Colonic mucosa (tissue), 4 donors: Measurements from ENCODE around the gene TMEM120B. TPM values are rescaled to one million over a fixed set of nuclear protein-coding genes. Genes with fewer than 3 reads are reported as not detected.

ENCODE experiments used
- DNase-seq: peaks from one replicate; pipeline ENCODE4 v3.0.0-alpha.2; 2020
- H3K27ac ChIP-seq: fragments of 200-600 bp; one replicate; pipeline ENCODE4 v1.8.0; 2021
- H3K27me3 ChIP-seq: fragments of 200-600 bp; one replicate; pipeline ENCODE4 v1.8.0; 2021
- H3K36me3 ChIP-seq: fragments of 200-600 bp; one replicate; pipeline ENCODE4 v1.8.0; 2021
- H3K4me1 ChIP-seq: fragments of 200-600 bp; one replicate; pipeline ENCODE4 v1.8.0; 2021; ENCODE audit warnings: mild to moderate bottlenecking
- H3K4me3 ChIP-seq: fragments of 200-600 bp; one replicate; pipeline ENCODE4 v1.8.0; 2021
- H3K9ac ChIP-seq, 2 donors: one replicate each; pipeline ENCODE4 v1.7.0; 2013; ENCODE audit warnings: control low read depth in 2 of 2, low read depth in 2 of 2, low read length in 2 of 2
- H3K9me3 ChIP-seq: fragments of 200-600 bp; one replicate; pipeline ENCODE4 v1.8.0; 2021
- CTCF ChIP-seq: fragments of 200-600 bp; IDR thresholded peaks from one replicate; pipeline ENCODE4 v1.8.0; 2022; ENCODE audit warnings: antibody characterized with exemption, mild to moderate bottlenecking
- intact Hi-C: fragments of 100-400 bp; cut with DNase I; formaldehyde crosslinking; loops from one replicate; pipeline ENCODE4 v1.14.1; 2022
- total RNA-seq, 2 donors: library from RNA; stranded (reverse); fragmentation: NEBNext Ultra II Directional in 1 of 2; extraction: Animal tissue kit (Norgen Biotek cat#: 25700) in 1 of 2; gene quantifications; one replicate each; pipeline ENCODE4 v1.2.1, GENCODE V29; 2021
- donor health status: healthy.
- donor health status: DM: no; HTN: no; CAD: no.
- donor health status: DM: no; HTN: no; CAD: no.

Gene TMEM120B
- total RNA-seq, 2 donors from 2014 or later: 3.9 to 6.5 TPM

GRCh38 chr12:121823727-121824115 is 111.2 kb downstream of the TMEM120B start:
- no peak for DNase-seq
- H3K27me3 ChIP-seq: no peaks in the 10 kb centered on the region
- no peak overlapping the region for H3K9ac ChIP-seq
- H3K9me3 ChIP-seq: no peaks in the 10 kb centered on the region
- no peaks in the 10 kb centered on the region for H3K4me1 ChIP-seq
- no peak for TF ChIP-seq CTCF
- no peak overlapping the region for H3K4me3 ChIP-seq
- peaks cover 33% of the 10 kb centered on the region for H3K36me3 ChIP-seq
- intact Hi-C loops: no loop called here
- no peak overlapping the region for H3K27ac ChIP-seq

GRCh38 chr12:121825041-121825523 is 112.5 kb downstream of the TMEM120B start:
- no peaks in the 10 kb centered on the region for H3K4me1 ChIP-seq
- H3K36me3 ChIP-seq: peaks cover 25% of the 10 kb centered on the region
- no peaks in the 10 kb centered on the region for H3K9me3 ChIP-seq
- intact Hi-C loops: no loop called here
- DNase-seq: no peak
- no peak overlapping the region for H3K4me3 ChIP-seq
- no peak overlapping the region for H3K27ac ChIP-seq
- H3K27me3 ChIP-seq: no peaks in the 10 kb centered on the region
- TF ChIP-seq CTCF: no peak
- H3K9ac ChIP-seq: no peak overlapping the region

GRCh38 chr12:121826318-121827150 is 114.0 kb downstream of the TMEM120B start:
- no peaks in the 10 kb centered on the region for H3K9me3 ChIP-seq
- peaks cover 25% of the 10 kb centered on the region for H3K36me3 ChIP-seq
- H3K4me3 ChIP-seq: no peak overlapping the region
- no peak overlapping the region for H3K27ac ChIP-seq
- no peaks in the 10 kb centered on the region for H3K27me3 ChIP-seq
- H3K4me1 ChIP-seq: no peaks in the 10 kb centered on the region
- intact Hi-C loops: no loop called here
- H3K9ac ChIP-seq: no peak overlapping the region
- no peak for DNase-seq
- TF ChIP-seq CTCF: no peak

GRCh38 chr12:121827351-121828099 is 115.0 kb downstream of the TMEM120B start:
- TF ChIP-seq CTCF: no peak
- Histone ChIP-seq H3K27me3 (no peaks in the 10 kb centered on the region), H3K4me3 (no peak overlapping the region), H3K9ac (no peak overlapping the region), H3K27ac (no peak overlapping the region), H3K4me1 (no peaks in the 10 kb centered on the region), H3K36me3 (peaks cover 20% of the 10 kb centered on the region), H3K9me3 (no peaks in the 10 kb centered on the region)
- intact Hi-C loops: no loop called here
- no peak for DNase-seq

- H3K4me1 ChIP-seq: no peaks in the 10 kb centered on the region
- H3K27ac ChIP-seq: no peak overlapping the region
- intact Hi-C loops: no loop called here
- TF ChIP-seq CTCF: no peak
- H3K27me3 ChIP-seq: no peaks in the 10 kb centered on the region
- DNase-seq: no peak
- H3K9me3 ChIP-seq: no peaks in the 10 kb centered on the region
- no peak overlapping the region for H3K4me3 ChIP-seq
- peaks cover 20% of the 10 kb centered on the region for H3K36me3 ChIP-seq
- H3K9ac ChIP-seq: no peak overlapping the region
Observed at GRCh38 chr12:121828306-121828705, 115.8 kb downstream of the TMEM120B start.
